ENCODE data around the gene SP6. TPM values are rescaled to one million over a fixed set of nuclear protein-coding genes. Genes with fewer than 3 reads are reported as not detected.

SP6 gene
- total RNA-seq, 2 donors from 2014 or later, result not detected

DNA sequence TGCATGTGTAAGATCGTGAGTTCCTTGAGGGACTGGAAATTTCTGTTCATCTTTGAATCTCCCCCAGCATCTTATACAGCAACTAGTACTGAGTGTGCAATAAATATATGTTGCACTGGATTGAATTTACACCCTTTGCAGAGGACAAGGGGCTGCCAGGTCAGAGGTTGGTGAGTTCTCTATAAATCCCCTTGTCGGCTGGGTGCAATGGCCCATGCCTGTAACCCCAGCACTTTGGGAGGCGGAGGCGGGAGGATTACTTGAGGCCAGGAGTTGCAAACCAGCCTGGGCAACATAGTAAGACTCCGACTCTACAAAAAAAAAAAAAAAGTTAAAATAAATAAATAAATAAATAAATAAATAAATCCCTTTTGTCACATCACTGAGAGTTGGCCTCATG is 9.4 kb upstream of the SP6 start:
- Histone ChIP-seq H3K9me3 (no peaks in the 10 kb centered on the region), H3K4me1 (ENCODE audit: control insufficient read depth in 1 of 2, low read depth in 2 of 2) (peaks cover 7% of the 10 kb centered on the region in 2 donors), H3K27ac (no peak overlapping the region), H3K36me3 (no peaks in the 10 kb centered on the region), H3K27me3 (replicated peaks; ENCODE audit: insufficient read depth) (no peaks in the 10 kb centered on the region), H3K4me3 (no peak overlapping the region)
- TF ChIP-seq, protein P1, sequence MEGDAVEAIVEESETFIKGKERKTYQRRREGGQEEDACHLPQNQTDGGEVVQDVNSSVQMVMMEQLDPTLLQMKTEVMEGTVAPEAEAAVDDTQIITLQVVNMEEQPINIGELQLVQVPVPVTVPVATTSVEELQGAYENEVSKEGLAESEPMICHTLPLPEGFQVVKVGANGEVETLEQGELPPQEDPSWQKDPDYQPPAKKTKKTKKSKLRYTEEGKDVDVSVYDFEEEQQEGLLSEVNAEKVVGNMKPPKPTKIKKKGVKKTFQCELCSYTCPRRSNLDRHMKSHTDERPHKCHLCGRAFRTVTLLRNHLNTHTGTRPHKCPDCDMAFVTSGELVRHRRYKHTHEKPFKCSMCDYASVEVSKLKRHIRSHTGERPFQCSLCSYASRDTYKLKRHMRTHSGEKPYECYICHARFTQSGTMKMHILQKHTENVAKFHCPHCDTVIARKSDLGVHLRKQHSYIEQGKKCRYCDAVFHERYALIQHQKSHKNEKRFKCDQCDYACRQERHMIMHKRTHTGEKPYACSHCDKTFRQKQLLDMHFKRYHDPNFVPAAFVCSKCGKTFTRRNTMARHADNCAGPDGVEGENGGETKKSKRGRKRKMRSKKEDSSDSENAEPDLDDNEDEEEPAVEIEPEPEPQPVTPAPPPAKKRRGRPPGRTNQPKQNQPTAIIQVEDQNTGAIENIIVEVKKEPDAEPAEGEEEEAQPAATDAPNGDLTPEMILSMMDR (IDR thresholded peaks at IDR 0.05), result no peak
- ATAC-seq (ENCODE audit: insufficient number of reproducible peaks, low FRiP score, low read depth) (no peak), DNase-seq (ENCODE audit: low spot score) (no peak)

DNA sequence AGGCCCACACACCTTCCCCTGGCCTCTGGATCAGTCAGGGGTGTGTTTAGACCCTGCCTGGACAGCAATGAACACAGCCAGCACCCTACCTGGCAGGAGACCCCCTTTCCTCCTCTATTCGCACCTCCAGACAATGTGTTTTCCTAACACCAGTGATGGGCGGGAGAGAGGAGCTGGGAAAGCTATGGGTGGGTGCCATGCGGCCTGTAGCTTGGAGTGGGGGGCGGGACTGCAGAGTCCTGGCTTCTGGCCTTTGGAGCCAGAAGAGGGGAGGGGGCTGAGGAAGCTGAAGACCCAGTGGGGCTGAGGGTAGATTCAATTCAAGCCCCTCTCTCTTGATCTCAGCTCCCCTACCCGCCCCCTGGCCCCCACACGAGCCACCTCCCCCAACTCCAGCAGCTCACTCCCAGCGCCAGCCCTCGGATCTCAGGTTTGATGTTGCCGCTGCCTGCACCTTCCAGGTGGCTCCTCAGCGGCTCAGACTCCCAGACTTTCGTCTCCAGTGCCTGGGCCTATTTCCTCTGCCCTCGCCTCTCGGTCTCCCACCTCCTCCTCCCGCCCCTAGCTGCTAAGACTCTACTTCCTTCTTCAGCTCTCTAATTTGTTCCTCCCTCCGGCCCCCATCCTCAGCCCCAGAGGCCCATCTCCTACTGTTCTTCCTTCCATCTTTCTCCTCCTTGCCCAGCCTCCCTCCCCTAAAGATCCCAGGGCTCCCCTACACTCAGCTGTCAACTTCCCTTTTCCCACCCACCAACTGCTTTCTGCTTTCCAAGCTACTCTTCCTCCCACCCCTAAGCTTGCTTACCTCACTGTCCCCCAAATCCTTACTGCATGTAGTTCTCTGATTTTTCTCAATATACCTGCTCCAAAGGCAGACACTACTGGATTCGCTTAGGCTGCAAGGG is 6.8 kb upstream of the SP6 start:
- DNase-seq (ENCODE audit: low spot score), result no peak
- H3K4me3 ChIP-seq, result no peak overlapping the region
- ATAC-seq (ENCODE audit: insufficient number of reproducible peaks, low FRiP score, low read depth), result no peak
- H3K9me3 ChIP-seq, result no peaks in the 10 kb centered on the region
- peaks cover 17% of the 10 kb centered on the region for H3K27me3 ChIP-seq (replicated peaks; ENCODE audit: insufficient read depth)
- no peaks in the 10 kb centered on the region for H3K36me3 ChIP-seq
- peaks cover 3% of the 10 kb centered on the region in 2 donors for H3K4me1 ChIP-seq (ENCODE audit: control insufficient read depth in 1 of 2, low read depth in 2 of 2)
- TF ChIP-seq, protein P1 (IDR thresholded peaks at IDR 0.05), result no peak
- no peak overlapping the region for H3K27ac ChIP-seq

DNA sequence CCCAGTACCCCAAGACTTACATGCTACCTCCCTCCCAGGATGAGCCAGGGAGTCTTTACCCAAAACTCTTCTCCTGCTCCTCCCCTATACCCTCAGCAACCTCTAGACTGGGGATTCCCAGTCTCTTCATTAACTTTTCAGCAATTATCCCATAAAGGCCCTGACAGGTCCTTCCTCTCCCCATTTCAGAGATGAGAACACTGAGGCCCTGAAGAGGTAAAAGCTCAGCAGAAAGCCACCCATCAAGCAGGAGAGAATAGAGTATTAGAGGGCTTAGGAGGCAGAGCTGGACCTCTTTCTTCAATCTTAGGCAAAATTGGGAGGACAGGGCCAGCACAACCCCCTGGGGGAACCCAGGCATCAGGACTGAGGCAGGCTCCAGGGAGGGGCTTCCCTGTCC is 5.9 kb upstream of the SP6 start:
- TF ChIP-seq, protein P1 (IDR thresholded peaks at IDR 0.05), result no peak
- DNase-seq (ENCODE audit: low spot score) (no peak), ATAC-seq (ENCODE audit: insufficient number of reproducible peaks, low FRiP score, low read depth) (no peak)
- no peaks in the 10 kb centered on the region for H3K36me3 ChIP-seq
- H3K27ac ChIP-seq, result no peak overlapping the region
- peaks cover 26% of the 10 kb centered on the region for H3K27me3 ChIP-seq (replicated peaks; ENCODE audit: insufficient read depth)
- no peaks in the 10 kb centered on the region for H3K9me3 ChIP-seq
- no peak overlapping the region for H3K4me3 ChIP-seq
- peaks cover 0 to 3% of the 10 kb centered on the region in 2 donors for H3K4me1 ChIP-seq (ENCODE audit: control insufficient read depth in 1 of 2, low read depth in 2 of 2)

DNA sequence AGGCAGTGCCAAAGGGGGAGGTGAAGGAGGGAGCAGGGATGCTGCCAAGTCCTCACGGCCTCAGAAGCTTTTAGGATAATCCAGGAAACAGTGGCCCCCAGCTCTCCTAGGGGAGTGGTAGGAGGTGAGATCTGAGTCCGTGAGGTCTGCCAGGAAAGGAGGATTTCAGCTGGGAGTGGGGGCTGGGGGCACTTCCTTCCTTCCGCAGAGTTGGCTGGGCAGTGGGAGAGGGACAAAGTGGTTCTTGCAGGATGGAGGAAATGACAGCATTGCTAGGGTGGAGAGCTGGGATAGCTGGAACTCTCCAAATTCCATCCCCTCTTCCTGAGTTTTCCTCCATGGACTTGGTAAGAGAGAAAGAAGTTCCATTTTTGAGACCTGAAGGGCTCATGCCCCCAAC is 4.8 kb upstream of the SP6 start:
- H3K4me3 ChIP-seq, result no peak overlapping the region
- ATAC-seq (ENCODE audit: insufficient number of reproducible peaks, low FRiP score, low read depth), result no peak
- H3K27ac ChIP-seq, result no peak overlapping the region
- TF ChIP-seq, protein P1 (IDR thresholded peaks at IDR 0.05), result no peak
- DNase-seq (ENCODE audit: low spot score), result no peak
- H3K27me3 ChIP-seq (replicated peaks; ENCODE audit: insufficient read depth), result peaks cover 28% of the 10 kb centered on the region
- no peaks in the 10 kb centered on the region for H3K9me3 ChIP-seq
- H3K36me3 ChIP-seq, result no peaks in the 10 kb centered on the region
- H3K4me1 ChIP-seq (ENCODE audit: control insufficient read depth in 1 of 2, low read depth in 2 of 2), result peaks cover 7 to 12% of the 10 kb centered on the region in 2 donors

DNA sequence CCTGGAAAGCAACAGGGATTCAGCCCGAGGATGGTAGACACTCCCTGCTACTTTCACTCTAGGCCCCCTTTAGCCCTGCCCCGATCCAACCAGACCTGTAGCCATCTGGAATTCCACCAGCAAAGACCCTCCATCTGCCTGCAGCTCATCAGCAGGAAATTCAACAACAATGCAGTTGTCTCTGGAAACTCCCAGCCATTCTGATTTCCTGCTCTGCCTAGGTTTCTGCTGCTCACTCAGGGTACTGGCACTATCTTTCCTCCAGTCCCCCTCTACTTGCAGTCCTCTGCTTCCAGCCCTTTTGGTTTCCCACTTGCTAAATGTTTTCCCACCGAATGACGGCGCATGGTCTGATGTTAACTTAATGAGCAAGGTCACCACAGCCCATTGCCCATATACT is 2.7 kb upstream of the SP6 start:
- DNase-seq (ENCODE audit: low spot score) (no peak), ATAC-seq (ENCODE audit: insufficient number of reproducible peaks, low FRiP score, low read depth) (no peak)
- no peak overlapping the region for H3K4me3 ChIP-seq
- no peaks in the 10 kb centered on the region for H3K36me3 ChIP-seq
- peaks cover 8 to 15% of the 10 kb centered on the region in 2 donors for H3K4me1 ChIP-seq (ENCODE audit: control insufficient read depth in 1 of 2, low read depth in 2 of 2)
- TF ChIP-seq, protein P1 (IDR thresholded peaks at IDR 0.05), result no peak
- no peak overlapping the region for H3K27ac ChIP-seq
- H3K27me3 ChIP-seq (replicated peaks; ENCODE audit: insufficient read depth), result peaks cover 28% of the 10 kb centered on the region
- no peaks in the 10 kb centered on the region for H3K9me3 ChIP-seq
